ENCODE data around the gene CACNA2D3.

CACNA2D3 gene

GRCh38 chr3:54134155-54134554 lies 11.8 kb downstream of the CACNA2D3 start:
- Histone ChIP-seq H2AFZ (ENCODE audit: low read length) (no peak overlapping the region), H3K36me3 (replicated peaks; ENCODE audit: insufficient read depth, low read length) (no peaks in the 10 kb centered on the region), H3K4me2 (ENCODE audit: low read depth, low read length) (no peak overlapping the region), H3K4me3 (ENCODE audit: low read length) (no peak overlapping the region), H3F3A (ENCODE audit: insufficient read depth, low read length) (no peaks in the 10 kb centered on the region), H4K20me1 (ENCODE audit: insufficient read depth, low read length) (no peaks in the 10 kb centered on the region), H3K27ac (ENCODE audit: low read length) (no peak overlapping the region), H3K9ac (ENCODE audit: low read length) (no peak overlapping the region), H3K9me2 (replicated peaks; ENCODE audit: insufficient read depth, low read length) (no peaks in the 10 kb centered on the region), H3K79me2 (ENCODE audit: low read length) (no peaks in the 10 kb centered on the region), H3K27me3 (replicated peaks; ENCODE audit: insufficient read depth, low read length) (no peaks in the 10 kb centered on the region), H3K9me3 (replicated peaks; ENCODE audit: insufficient read depth, low read length) (no peaks in the 10 kb centered on the region), H3K4me1 (ENCODE audit: low read length) (no peaks in the 10 kb centered on the region)
- DNase-seq, result no peak
- TF ChIP-seq EZH2 (optimal IDR thresholded peaks at IDR 0.05; ENCODE audit: low read depth, low read length), result no peak
- no peak for TF ChIP-seq EZH2phosphoT487 (IDR thresholded peaks at IDR 0.05; ENCODE audit: low read length)
- no peak for TF ChIP-seq CTCF (IDR thresholded peaks at IDR 0.05; ENCODE audit: low read length)

- Histone ChIP-seq H2AFZ (ENCODE audit: low read length) (no peak overlapping the region), H3K4me3 (ENCODE audit: low read length) (no peak overlapping the region), H3K4me2 (ENCODE audit: low read depth, low read length) (no peak overlapping the region), H3K4me1 (ENCODE audit: low read length) (no peaks in the 10 kb centered on the region), H4K20me1 (ENCODE audit: insufficient read depth, low read length) (no peaks in the 10 kb centered on the region), H3K27ac (ENCODE audit: low read length) (no peak overlapping the region), H3K9me2 (replicated peaks; ENCODE audit: insufficient read depth, low read length) (no peaks in the 10 kb centered on the region), H3K27me3 (replicated peaks; ENCODE audit: insufficient read depth, low read length) (no peaks in the 10 kb centered on the region), H3K79me2 (ENCODE audit: low read length) (no peaks in the 10 kb centered on the region), H3K9ac (ENCODE audit: low read length) (no peak overlapping the region), H3F3A (ENCODE audit: insufficient read depth, low read length) (no peaks in the 10 kb centered on the region), H3K9me3 (replicated peaks; ENCODE audit: insufficient read depth, low read length) (no peaks in the 10 kb centered on the region), H3K36me3 (replicated peaks; ENCODE audit: insufficient read depth, low read length) (no peaks in the 10 kb centered on the region)
- DNase-seq, result no peak
- no peak for TF ChIP-seq CTCF (IDR thresholded peaks at IDR 0.05; ENCODE audit: low read length)
- no peak for TF ChIP-seq EZH2 (optimal IDR thresholded peaks at IDR 0.05; ENCODE audit: low read depth, low read length)
- no peak for TF ChIP-seq EZH2phosphoT487 (IDR thresholded peaks at IDR 0.05; ENCODE audit: low read length)
Measured at GRCh38 chr3:54134713-54135112, 12.4 kb downstream of the CACNA2D3 start.

GRCh38 chr3:54137311-54137710 lies 15.0 kb downstream of the CACNA2D3 start:
- H4K20me1 ChIP-seq (ENCODE audit: insufficient read depth, low read length), result no peaks in the 10 kb centered on the region
- no peak overlapping the region for H3K4me3 ChIP-seq (ENCODE audit: low read length)
- no peak overlapping the region for H2AFZ ChIP-seq (ENCODE audit: low read length)
- H3K4me1 ChIP-seq (ENCODE audit: low read length), result no peaks in the 10 kb centered on the region
- H3K9ac ChIP-seq (ENCODE audit: low read length), result no peak overlapping the region
- H3K9me3 ChIP-seq (replicated peaks; ENCODE audit: insufficient read depth, low read length), result no peaks in the 10 kb centered on the region
- H3K79me2 ChIP-seq (ENCODE audit: low read length), result no peaks in the 10 kb centered on the region
- H3K4me2 ChIP-seq (ENCODE audit: low read depth, low read length), result no peak overlapping the region
- H3K27ac ChIP-seq (ENCODE audit: low read length), result no peak overlapping the region
- H3K36me3 ChIP-seq (replicated peaks; ENCODE audit: insufficient read depth, low read length), result no peaks in the 10 kb centered on the region
- TF ChIP-seq CTCF (IDR thresholded peaks at IDR 0.05; ENCODE audit: low read length) (no peak), EZH2 (optimal IDR thresholded peaks at IDR 0.05; ENCODE audit: low read depth, low read length) (no peak), EZH2phosphoT487 (IDR thresholded peaks at IDR 0.05; ENCODE audit: low read length) (no peak)
- DNase-seq, result no peak
- no peaks in the 10 kb centered on the region for H3K27me3 ChIP-seq (replicated peaks; ENCODE audit: insufficient read depth, low read length)
- no peaks in the 10 kb centered on the region for H3K9me2 ChIP-seq (replicated peaks; ENCODE audit: insufficient read depth, low read length)
- H3F3A ChIP-seq (ENCODE audit: insufficient read depth, low read length), result no peaks in the 10 kb centered on the region
